Umbilical cord (tissue), 2 donors: ENCODE measurements around the gene LTB. TPM values are rescaled to one million over a fixed set of nuclear protein-coding genes. Genes with fewer than 3 reads are reported as not detected.
A peak's percentile ranks its signal among the peaks of the same experiment; 100 is the strongest.

Source experiments
- DNase-seq: peaks from one replicate; pipeline ENCODE4 v3.0.0-alpha.2; 2015; ENCODE audit warnings: low spot score
- total RNA-seq: library from RNA; depleted of rRNA; stranded (reverse); fragments of >200 nt; gene quantifications from one replicate; pipeline ENCODE4 v1.2.3, GENCODE V29; 2014; ENCODE audit warnings: low replicate concordance; ENCODE audit not compliant: insufficient read depth

Gene LTB
- total RNA-seq, 1 donor from 2014 or later: 0.96 TPM

DNA sequence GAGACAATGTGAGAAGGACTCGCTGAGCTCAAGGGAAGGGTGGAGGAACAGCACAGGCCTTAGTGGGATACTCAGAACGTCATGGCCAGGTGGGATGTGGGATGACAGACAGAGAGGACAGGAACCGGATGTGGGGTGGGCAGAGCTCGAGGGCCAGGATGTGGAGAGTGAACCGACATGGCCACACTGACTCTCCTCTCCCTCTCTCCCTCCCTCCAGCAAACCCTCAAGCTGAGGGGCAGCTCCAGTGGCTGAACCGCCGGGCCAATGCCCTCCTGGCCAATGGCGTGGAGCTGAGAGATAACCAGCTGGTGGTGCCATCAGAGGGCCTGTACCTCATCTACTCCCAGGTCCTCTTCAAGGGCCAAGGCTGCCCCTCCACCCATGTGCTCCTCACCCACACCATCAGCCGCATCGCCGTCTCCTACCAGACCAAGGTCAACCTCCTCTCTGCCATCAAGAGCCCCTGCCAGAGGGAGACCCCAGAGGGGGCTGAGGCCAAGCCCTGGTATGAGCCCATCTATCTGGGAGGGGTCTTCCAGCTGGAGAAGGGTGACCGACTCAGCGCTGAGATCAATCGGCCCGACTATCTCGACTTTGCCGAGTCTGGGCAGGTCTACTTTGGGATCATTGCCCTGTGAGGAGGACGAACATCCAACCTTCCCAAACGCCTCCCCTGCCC is 5.2 kb downstream of the LTB start:
- no peak for DNase-seq

DNA sequence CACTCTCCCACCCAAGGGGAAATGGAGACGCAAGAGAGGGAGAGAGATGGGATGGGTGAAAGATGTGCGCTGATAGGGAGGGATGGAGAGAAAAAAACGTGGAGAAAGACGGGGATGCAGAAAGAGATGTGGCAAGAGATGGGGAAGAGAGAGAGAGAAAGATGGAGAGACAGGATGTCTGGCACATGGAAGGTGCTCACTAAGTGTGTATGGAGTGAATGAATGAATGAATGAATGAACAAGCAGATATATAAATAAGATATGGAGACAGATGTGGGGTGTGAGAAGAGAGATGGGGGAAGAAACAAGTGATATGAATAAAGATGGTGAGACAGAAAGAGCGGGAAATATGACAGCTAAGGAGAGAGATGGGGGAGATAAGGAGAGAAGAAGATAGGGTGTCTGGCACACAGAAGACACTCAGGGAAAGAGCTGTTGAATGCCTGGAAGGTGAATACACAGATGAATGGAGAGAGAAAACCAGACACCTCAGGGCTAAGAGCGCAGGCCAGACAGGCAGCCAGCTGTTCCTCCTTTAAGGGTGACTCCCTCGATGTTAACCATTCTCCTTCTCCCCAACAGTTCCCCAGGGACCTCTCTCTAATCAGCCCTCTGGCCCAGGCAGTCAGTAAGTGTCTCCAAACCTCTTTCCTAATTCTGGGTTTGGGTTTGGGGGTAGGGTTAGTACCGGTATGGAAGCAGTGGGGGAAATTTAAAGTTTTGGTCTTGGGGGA is 6.1 kb downstream of the LTB start:
- DNase-seq: no peak

DNA sequence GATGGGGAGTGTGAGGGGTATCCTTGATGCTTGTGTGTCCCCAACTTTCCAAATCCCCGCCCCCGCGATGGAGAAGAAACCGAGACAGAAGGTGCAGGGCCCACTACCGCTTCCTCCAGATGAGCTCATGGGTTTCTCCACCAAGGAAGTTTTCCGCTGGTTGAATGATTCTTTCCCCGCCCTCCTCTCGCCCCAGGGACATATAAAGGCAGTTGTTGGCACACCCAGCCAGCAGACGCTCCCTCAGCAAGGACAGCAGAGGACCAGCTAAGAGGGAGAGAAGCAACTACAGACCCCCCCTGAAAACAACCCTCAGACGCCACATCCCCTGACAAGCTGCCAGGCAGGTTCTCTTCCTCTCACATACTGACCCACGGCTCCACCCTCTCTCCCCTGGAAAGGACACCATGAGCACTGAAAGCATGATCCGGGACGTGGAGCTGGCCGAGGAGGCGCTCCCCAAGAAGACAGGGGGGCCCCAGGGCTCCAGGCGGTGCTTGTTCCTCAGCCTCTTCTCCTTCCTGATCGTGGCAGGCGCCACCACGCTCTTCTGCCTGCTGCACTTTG is 6.8 kb downstream of the LTB start, which contains the start of gene TNF:
Gene TNF, plus strand, starts transcription at position 231 of the 567 bp plus-strand sequence. Its CDS starts 177 bp downstream, at position 408.
- DNase-seq: peak; percentile 55

DNA sequence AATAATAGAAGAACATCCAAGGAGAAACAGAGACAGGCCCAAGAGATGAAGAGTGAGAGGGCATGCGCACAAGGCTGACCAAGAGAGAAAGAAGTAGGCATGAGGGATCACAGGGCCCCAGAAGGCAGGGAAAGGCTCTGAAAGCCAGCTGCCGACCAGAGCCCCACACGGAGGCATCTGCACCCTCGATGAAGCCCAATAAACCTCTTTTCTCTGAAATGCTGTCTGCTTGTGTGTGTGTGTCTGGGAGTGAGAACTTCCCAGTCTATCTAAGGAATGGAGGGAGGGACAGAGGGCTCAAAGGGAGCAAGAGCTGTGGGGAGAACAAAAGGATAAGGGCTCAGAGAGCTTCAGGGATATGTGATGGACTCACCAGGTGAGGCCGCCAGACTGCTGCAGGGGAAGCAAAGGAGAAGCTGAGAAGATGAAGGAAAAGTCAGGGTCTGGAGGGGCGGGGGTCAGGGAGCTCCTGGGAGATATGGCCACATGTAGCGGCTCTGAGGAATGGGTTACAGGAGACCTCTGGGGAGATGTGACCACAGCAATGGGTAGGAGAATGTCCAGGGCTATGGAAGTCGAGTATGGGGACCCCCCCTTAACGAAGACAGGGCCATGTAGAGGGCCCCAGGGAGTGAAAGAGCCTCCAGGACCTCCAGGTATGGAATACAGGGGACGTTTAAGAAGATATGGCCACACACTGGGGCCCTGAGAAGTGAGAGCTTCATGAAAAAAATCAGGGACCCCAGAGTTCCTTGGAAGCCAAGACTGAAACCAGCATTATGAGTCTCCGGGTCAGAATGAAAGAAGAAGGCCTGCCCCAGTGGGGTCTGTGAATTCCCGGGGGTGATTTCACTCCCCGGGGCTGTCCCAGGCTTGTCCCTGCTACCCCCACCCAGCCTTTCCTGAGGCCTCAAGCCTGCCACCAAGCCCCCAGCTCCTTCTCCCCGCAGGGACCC is 7.8 kb downstream of the LTB start:
- DNase-seq: no peak

DNA sequence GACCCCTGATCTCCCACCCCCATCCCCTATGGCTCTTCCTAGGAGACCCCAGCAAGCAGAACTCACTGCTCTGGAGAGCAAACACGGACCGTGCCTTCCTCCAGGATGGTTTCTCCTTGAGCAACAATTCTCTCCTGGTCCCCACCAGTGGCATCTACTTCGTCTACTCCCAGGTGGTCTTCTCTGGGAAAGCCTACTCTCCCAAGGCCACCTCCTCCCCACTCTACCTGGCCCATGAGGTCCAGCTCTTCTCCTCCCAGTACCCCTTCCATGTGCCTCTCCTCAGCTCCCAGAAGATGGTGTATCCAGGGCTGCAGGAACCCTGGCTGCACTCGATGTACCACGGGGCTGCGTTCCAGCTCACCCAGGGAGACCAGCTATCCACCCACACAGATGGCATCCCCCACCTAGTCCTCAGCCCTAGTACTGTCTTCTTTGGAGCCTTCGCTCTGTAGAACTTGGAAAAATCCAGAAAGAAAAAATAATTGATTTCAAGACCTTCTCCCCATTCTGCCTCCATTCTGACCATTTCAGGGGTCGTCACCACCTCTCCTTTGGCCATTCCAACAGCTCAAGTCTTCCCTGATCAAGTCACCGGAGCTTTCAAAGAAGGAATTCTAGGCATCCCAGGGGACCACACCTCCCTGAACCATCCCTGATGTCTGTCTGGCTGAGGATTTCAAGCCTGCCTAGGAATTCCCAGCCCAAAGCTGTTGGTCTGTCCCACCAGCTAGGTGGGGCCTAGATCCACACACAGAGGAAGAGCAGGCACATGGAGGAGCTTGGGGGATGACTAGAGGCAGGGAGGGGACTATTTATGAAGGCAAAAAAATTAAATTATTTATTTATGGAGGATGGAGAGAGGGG is 8.8 kb downstream of the LTB start:
- DNase-seq: no peak

DNA sequence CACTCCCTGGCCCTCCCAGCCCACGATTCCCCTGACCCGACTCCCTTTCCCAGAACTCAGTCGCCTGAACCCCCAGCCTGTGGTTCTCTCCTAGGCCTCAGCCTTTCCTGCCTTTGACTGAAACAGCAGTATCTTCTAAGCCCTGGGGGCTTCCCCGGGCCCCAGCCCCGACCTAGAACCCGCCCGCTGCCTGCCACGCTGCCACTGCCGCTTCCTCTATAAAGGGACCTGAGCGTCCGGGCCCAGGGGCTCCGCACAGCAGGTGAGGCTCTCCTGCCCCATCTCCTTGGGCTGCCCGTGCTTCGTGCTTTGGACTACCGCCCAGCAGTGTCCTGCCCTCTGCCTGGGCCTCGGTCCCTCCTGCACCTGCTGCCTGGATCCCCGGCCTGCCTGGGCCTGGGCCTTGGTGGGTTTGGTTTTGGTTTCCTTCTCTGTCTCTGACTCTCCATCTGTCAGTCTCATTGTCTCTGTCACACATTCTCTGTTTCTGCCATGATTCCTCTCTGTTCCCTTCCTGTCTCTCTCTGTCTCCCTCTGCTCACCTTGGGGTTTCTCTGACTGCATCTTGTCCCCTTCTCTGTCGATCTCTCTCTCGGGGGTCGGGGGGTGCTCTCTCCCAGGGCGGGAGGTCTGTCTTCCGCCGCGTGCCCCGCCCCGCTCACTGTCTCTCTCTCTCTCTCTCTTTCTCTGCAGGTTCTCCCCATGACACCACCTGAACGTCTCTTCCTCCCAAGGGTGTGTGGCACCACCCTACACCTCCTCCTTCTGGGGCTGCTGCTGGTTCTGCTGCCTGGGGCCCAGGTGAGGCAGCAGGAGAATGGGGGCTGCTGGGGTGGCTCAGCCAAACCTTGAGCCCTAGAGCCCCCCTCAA is 9.9 kb downstream of the LTB start, which contains the start of gene LTA:
Gene LTA, plus strand, starts transcription at position 249 of the 871 bp plus-strand sequence. Its CDS starts 454 bp downstream, at position 703.
- no peak for DNase-seq

DNA sequence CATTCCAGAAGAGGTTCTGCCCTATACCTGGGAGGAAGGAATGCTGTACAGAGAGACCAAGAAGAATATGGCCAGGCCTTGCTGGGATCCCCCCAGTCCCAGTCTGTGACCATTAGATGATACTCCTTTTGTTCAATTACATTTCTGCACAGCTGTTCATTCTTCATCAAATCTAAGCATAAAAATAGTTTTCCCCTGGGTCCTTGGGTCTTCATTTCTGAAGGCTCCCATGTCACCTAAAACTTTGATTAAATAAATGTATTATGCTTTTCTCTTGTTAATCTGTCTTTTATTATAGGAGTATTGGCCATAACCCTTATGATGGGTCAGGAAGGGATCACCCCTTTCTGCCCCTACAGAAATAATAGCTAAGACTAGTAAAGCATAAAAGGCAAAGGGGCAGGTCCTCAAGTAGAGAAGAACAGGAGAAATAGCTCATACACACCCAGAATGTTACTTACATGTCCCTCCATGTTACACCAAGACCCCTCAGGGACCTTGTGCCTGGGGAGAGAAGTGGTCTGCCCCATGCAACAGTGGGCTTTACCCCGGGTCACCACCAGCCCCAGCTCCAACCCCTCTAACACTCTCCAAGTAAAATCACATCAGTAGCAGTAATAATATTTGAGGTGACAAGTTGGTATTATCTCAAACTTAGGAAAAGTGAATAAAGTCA is 12.2 kb downstream of the LTB start:
- no peak for DNase-seq

DNA sequence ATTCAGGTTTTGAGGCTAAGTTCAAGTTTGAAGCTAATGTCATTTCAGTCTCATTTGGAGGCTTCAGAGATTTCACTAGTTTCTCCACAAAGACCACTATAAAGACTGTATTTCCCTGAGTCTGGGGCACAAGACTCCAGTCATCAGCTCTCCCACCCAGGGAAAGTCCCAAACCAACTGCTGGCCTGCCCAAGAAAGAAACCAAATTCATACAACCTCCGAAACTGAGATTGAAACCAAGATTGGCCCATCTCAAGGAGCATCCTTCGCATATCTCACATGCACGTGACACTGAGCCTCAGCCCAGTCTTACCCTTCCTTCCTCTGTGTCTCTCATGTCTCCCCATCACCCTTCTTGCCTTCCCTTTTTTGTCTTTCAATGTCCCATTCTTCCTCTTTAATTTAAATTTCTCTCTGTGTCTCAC is 13.7 kb downstream of the LTB start:
- DNase-seq: no peak

DNA sequence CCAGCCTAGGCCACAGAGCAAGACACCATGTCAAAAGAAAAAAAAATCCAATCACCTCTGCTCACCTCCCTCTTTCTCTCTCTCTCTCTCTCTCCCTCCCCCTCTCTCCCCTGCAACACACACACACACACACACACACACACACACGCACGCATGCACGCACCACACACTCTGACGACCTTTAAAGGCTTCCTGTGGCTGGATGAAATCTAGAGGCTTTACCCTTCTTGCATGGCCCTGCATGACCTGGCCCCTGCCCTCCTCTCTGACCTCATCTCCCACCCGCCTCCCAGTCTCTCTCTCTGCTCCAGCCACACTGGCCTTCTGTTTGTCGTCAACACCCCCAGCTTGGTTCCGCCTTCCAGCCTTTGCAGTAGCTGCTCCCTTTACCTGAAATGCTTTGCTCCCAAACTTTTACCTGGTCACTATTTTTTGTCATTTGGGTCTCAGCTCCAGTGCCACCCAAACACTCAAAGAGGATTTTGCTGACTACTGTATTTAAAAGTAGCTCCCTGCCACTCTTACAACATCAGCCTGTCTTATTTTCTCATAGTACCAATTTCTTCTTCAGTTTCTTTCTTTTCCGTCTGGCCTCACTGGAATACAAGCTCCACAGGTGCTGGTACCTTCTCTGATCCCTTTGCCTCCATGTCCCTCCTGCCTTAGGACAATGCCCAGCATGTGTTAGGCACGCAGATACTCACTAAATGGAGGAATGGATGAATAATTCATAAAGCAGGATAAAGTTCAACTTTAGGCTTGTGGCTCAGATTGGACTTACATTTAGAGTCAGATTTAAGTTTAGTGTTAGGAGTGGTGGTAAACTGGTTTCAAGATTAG is 14.5 kb downstream of the LTB start:
- no peak for DNase-seq

DNA sequence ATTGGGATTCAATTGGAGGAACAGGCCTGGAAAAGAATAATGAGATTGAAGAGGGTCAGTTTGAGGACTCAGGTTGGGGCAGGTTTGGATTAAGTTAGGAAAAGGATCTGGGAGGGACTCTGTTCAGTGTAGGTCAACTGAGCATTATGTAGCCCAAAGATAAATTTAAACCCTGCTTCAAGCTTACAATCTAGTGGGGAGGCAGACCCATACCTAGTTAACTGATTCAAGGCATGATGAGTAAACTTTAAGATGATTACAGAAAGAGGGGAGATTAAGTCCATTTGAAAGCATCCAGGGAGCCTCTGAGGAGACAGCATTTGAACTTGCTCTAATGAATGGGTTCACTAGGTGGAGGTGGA is 21.5 kb downstream of the LTB start:
- no peak for DNase-seq

DNA sequence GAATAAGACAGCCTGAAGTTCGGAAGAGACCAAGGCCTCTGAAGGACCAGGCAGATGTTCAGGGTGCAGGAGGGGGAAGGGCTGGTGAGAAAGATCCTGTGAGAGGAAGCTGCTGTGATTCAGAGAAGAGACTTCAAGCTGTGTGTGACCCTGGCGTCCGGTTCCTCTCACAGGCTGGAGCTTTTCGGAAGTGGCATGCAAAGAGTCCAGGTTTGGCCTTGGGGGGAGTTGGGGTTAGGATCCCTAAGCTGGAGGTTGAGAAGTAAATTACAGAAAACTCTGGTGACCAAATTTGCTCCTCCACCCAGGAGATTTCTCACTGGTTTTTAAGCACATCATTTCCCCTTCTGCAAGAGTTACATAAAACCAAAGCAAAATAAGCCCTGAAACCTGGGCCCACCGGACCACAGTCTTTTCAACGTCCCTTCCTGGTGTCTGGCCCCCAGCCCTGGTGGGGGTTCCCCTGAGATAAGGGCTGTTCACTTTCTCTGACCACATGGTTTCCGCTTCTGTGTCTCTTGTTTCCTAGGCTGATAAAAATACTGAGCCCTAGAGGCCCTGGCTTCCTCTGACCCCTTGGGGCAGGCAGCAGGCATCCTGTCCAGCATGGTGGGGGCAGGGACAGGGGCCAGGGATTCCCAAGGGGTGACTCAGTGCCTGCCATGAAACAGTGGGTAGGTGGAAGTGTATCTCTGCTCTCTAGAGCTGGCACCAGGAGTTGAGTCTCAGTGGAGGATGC is 22.1 kb downstream of the LTB start:
- DNase-seq: peak; percentile 52

DNA sequence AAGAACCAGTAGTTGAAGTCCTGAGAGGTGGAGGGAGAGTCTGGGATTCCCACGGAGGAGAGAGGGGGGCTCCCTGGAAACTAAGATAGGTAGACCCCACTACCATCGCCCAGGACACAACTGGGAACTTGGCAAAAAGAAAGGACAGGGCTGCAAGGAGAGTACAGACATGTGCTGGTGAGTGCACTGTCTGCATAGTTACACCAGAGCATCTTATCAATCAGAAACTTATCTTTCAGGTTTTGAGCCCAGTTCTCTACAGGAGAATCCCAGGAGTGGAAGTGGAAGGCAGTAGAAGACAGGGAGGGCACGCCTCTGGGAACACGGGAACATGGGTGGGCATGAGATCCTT is 22.6 kb downstream of the LTB start:
- DNase-seq: no peak

DNA sequence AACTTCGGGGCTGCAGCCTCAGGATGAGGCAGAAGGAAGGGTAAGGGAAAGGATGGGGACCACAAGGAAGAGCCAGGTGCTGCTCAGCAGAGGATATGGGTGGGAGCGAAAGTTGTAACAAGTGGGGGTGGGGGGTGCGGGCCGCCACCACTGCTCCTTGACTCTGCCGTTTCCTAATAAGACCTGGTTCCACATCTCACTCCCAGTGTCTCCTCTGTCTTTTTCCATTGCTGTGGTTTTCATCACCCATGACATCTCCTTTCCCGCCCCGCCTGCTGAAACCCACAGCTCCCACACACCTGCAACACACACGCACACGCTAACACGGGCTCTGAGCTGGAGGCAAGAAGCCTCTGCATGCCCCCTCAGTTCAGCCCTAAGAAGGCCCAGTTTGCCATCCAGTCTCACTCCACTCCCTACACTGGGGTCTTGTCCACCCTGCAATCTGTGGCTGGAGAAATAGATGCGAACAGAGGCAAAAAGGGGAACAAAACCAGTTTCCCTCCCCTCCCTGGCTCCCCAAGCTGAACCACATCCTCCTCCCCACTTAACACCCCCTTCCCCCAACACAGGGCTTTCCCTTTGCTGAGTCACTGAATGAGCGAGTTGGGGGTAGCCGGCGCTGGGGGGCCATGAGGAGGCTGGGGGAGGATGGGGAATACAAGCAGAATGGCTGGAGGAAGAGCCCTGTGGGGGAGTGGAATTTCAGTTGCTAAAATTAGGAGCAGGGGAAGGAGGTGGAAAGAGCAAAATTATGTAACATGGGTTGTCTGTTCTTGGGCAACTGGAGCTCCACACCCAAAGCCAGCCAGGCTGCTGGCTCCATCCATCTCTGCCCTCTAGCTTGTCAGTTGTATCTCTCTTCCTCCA is 23.4 kb downstream of the LTB start:
- peak; percentile 32 for DNase-seq

DNA sequence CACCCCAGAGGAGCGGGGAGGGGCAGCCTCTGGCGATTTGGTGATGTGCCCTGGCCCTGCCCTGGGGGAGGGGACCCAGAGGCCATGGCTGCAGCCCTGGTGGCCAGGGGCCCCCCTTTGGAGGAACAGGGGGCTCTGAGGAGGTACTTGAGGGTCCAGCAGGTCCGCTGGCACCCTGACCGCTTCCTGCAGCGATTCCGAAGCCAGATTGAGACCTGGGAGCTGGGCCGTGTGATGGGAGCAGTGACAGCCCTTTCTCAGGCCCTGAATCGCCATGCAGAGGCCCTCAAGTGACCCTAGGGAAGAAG is 24.0 kb downstream of the LTB start:
- no peak for DNase-seq

DNA sequence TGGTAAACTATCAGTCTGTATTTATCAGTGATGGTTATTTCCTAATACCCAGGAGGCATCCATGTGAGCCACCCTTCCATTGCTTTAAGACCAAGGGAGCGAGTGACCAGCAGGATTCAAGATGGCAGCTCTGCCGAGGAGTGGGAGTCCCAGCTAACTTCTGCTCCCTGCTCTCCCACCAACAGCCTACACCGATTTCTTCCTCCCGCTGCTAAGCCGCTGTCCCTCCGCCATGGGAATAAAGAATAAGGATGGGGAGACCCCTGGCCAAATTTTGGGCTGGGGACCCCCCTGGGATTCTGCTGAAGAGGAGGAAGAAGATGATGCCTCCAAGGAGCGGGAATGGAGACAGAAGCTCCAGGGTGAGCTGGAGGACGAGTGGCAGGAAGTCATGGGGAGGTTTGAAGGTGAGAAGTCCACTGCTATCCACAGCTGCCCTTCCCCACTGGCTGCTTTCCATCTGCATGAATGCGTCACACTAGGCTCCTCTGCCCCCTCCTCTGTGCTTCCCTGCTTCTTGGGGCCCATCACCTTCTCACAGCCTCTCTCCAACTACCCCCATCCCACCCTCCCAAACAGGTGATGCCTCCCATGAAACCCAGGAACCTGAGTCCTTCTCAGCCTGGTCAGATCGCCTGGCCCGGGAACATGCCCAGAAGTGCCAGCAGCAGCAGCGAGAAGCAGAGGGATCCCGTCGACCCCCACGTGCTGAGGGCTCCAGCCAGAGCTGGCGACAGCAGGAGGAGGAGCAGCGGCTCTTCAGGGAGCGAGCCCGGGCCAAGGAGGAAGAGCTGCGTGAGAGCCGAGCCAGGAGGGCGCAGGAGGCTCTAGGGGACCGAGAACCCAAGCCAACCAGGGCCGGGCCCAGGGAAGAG is 24.5 kb downstream of the LTB start:
- no peak for DNase-seq

DNA sequence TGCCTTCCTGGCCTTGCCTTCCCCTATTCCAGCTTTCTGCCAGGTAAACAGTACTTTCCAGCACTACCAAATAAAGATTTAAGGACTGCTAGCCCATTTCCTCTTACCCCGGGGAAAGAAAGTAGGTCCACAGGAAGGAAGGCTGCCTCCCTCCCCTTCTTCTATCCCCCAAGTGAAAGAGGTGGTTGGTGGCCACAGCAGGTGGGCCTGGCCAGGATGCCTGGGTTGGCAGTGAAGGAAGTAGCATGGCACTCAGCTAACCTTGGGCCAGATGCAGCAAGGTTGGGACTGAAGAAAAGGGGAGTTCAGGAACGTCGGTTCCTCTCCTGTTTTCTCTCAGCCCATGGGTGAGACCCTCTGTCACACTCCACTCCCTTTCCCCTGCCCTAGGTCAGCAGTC is 25.9 kb downstream of the LTB start:
- no peak for DNase-seq
